GM21367 (cell line): ENCODE measurements around the gene JHY.
A peak's percentile ranks its signal among the peaks of the same experiment; 100 is the strongest.

Experiments
- ATAC-seq: cut with Tn5 transposase; IDR thresholded peaks from one replicate; pipeline ENCODE4 v1.9.1; 2021; ENCODE audit not compliant: unreplicated experiment

JHY gene

DNA sequence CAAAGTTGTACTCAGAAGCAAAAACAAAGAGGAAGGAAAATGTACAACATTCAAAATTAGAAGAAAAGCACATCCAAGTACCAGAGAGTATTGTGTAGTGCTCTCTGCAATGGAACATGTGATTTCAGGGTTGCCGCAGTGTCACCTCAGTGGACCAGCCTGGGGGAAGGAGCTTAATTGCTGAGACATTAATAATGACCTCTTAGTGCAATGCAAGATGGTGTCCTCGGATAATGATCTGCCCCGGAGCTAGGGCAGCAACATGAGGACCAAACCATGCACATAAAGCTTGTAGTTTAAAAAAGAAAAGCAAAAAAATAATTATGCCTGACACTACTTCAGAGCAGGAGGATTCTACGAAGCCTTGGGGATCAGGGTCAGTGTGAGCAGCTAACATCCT, 11.3 kb upstream of the JHY start:
- ATAC-seq = no peak

DNA sequence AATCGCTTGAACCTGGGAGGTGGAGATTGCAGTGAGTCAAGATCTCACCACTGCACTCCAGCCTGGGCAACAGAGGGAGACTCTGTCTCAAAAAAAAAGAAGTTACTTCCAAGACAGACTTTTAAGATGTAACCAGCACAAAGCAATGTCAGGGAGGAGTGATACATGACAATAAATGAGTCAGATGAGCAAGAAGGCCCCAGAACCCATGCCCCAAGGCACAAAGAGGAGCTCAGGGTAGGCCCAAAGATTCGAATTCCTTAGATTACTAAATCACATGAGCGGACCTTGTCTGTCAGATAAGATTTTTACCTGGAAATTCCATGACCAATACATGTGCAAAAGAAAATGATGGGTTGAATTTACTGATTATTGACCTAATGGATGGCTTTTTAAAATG, 10.5 kb upstream of the JHY start:
- ATAC-seq = no peak

GRCh38 chr11:122874991-122875390, 7.6 kb upstream of the JHY start:
- peak; percentile 76 for ATAC-seq

GRCh38 chr11:122877732-122878131, 4.8 kb upstream of the JHY start:
- no peak for ATAC-seq

- ATAC-seq = no peak
These were observed 2.8 kb upstream of the JHY start for GRCh38 chr11:122879785-122880184.

DNA sequence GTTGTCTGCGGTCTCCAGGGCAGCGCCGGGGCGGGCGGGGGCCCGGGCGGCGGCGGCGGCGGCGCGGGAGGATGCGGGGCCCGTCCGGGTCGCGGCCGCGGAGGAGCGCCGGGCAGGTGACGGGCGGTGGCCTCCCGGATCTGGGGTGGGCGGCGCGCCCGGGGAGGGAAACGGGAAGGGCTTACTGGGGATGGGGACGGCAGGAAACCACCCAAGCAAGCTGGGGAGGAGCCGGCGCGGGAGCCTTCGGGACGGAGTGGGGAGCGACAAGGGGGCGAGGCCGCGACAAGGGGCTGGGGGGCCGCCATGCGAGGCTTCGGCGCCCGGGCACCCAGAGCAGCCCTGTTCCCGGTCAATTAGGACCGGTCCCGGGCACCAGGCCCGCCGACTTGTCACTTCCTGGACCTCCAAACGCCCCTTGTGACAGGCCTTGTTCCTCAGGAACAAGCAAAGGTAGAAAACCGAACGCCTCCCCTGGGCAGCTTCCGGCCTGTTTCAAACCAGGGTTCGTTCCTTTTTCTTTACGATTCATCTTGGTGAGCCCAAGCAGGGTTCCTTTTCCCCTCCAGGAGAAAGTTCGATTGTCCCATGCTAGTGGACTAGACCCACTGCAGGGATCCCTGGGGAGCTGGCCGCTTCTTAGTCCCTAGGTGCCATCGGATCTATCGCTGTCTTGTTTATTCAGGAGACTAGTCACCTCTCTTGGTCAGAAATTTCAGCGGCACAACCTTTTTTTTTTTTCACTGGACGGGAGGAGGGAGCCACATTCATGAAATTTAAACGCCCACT, 492 bp downstream of the JHY start:
- ATAC-seq = no peak

- ATAC-seq = no peak
These were observed 1.1 kb downstream of the JHY start for GRCh38 chr11:122883646-122883979.

DNA sequence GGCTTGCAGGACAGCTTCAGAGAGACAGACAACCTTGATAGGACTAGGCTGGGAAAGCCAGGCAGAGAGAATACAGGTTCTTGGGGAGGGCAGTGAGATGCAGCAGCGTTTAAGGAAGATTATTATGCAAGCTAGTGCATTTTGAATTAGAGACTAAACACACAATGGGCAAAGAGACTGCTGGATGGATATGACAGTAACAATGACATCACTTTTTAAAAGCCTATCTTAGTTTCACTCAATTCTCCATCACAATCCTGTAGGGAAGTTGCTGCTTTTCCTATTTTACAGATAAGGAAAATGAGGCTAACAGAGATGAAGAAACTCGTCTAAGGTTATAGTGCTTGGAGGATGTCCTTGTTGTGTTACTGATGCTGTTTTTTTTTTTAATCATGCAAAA, 5.6 kb downstream of the JHY start:
- ATAC-seq = no peak

DNA sequence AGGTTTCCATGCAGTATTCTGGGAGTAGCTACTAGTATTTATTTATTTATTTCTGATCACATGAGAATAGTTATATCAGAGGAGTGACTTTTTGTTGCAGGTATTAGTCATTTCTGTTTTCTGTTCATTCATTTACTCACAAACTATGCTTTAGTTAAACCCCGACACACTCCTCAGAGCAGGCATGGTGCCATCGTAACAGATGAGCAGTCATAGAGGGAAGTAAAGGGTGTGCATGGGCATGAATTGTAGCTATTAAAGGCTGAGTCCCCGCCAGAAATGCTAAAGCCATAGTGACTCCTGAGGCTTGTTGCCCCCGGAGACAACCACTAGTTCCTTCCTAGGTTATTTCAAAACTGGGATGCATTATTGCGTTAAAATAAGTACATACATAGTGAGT, 10.6 kb downstream of the JHY start:
- no peak for ATAC-seq

DNA sequence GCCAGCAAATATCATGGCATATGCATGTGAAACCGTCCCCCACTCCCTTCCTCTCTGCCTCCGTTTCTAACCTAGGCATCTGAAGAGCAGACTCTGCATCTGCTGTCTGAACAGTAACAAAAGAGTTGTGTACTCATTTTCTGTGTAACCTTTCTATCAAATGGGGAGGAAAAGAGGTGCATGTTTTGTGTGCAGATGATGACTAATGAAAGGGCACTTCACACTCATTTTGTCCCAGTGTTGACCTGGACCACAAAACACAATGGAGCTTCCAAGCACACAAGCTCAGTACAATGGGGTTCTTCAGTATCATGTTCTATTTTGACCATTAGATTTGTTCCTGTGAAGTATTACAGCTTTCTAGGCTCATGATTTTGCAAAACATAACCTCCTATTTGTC, 13.0 kb downstream of the JHY start:
- ATAC-seq = no peak

GRCh38 chr11:122897606-122898210, 15.1 kb downstream of the JHY start:
- no peak for ATAC-seq

DNA sequence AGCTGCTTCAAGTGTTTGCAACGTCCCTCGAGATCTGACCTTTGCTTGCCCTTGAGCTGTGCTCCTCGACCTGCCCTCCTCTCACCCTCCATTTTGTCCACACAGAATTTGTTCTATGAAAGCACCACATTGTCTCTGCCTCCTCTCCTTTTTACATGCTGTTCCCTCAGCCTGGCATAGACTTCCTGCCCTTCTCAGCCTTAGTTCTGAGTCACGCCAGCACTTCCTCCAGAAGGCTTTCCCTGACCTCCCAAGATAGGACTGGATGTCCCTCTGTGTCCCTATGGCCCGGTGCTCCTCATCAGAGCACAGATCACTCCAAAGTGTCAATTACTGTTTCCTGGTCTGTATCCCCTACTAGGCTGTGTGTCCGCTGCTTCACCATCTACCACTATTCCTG, 16.2 kb downstream of the JHY start:
- ATAC-seq = no peak

GRCh38 chr11:122900587-122901202, 18.1 kb downstream of the JHY start:
- no peak for ATAC-seq

- ATAC-seq = no peak
These were observed 20.4 kb downstream of the JHY start for GRCh38 chr11:122902951-122903350.

GRCh38 chr11:122910775-122911174, 28.2 kb downstream of the JHY start:
- ATAC-seq = no peak

DNA sequence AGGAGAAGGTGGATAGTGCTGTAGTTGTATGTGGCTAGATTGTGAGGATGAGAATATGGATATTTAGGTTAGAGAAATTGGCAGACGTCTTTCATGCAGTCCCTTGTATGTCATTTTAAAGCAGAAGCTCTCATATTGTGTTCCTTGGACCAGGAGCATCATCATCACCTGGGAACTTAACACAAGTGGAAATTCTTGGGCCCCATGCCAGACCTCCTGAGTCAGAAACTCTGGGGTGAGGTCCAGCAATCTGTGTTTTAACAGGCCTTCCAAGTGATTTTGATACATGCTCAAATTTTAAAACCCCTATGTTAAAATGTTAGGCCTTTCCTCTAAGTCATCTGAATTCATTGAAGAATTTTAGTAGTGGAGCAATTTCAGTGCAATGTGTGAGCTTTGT, 34.8 kb downstream of the JHY start:
- ATAC-seq = no peak

DNA sequence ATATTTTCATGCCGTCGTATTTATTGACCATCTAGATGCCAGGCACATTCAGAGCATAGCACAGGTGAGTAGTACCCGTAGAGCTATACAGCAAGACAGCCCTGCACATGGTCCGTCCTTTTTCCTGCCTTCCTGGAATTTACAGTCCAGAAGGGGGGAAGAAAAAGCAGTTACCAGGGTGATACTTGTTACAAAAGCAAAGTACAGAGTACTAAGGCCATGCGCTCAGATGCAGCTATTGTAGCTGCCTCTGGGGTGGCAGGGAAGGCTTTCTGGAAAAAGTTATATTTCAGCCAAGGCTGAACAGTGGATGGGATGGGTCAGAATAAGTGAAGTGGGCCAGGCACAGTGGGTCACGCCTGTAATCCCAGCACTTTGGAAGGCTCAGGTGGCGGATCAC, 36.2 kb downstream of the JHY start:
- ATAC-seq = no peak

DNA sequence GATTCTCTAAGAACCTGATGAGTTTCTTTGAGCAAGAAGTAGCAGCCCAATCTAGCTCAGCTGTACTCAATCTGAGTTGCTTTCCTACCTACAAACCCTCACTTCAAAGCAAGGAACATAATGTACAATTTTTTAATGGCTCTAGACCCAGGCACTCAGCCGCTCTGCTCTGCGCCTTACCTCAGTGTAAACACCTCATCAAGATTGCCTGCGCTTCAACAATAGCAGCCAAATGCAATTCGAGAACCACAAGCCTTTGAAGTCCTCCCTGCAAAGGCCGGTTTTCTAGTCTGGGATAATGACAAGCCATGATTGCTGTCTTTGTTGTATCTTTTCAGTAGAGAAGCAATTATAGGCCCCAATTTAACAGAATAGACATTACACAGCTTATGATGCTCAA, 38.0 kb downstream of the JHY start:
- no peak for ATAC-seq

- no peak for ATAC-seq
These were observed 40.3 kb downstream of the JHY start for GRCh38 chr11:122922893-122923292.

- no peak for ATAC-seq
These were observed 40.7 kb downstream of the JHY start for GRCh38 chr11:122923302-122923701.

DNA sequence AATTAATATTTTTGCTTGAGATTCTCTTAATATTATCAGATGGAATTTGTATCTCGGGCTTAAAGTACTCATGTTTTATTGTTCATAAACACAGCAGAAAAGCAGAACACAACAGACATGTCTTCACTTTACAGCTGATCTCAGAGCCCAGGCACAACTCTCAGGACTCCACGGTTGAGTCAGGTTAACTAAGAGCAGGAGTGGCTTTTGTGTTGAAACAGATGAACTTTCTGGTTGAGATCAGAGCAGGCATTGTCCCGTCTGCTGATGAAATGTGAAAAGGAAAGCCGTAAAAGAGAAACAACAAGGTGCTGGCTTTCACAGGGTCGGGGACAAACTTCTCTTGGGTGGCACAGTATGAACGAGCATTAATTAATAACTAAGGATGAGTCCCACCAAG, 49.0 kb downstream of the JHY start:
- no peak for ATAC-seq

- no peak for ATAC-seq
These were observed 50.9 kb downstream of the JHY start for GRCh38 chr11:122933416-122933815.

DNA sequence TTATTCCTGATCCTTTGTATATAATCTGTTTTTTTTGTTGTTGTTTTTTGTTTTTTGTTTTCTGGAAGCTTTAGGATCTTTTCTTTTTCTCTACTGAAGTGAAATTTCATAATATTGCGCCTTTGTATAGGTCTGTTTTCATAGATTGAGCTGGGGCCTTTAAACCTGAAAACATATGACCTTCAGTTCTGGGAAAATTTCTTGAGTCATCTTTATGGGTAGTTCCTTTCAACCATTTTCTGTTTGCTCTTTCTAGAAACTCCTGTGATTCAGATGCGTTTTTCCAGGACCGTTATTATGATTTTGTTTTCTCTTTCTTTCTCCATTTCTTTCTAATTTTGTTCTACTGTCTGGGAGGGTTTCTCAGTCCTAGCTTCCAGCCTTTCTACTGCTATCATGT, 55.4 kb downstream of the JHY start:
- no peak for ATAC-seq
